ENCODE results near the gene DNAJC15. TPM values are rescaled to one million over a fixed set of nuclear protein-coding genes. Genes with fewer than 3 reads are reported as not detected.
"Not testable (repeated sequence)": the region's sequence is repeated elsewhere in the genome, so short reads cannot be mapped to it uniquely, and the experiment has no call there.

DNAJC15 gene
- total RNA-seq, 2 experiments from 2014 or later, result 14.5 to 16.8 TPM

- CTCF ChIA-PET, result interaction anchor here (1.8 kb wide), 1 partner anchor 10 kb away, joined by 6 read pairs; no protein-coding TSS in a partner anchor
- H3K4me3 Mint-ChIP-seq, result no peak overlapping the region
- no peak overlapping the region for H3K27ac Mint-ChIP-seq
- intact Hi-C loops (cut with micrococcal nuclease), result no loop called here
- H3K9me3 Mint-ChIP-seq, result peaks cover 5% of the 10 kb centered on the region
- peaks cover 34% of the 10 kb centered on the region for H3K4me1 Mint-ChIP-seq (ENCODE audit: low read depth)
- peaks cover 27% of the 10 kb centered on the region for H3K36me3 Mint-ChIP-seq (ENCODE audit: low read depth)
- no peaks in the 10 kb centered on the region for H3K27me3 Mint-ChIP-seq (ENCODE audit: low read depth)
- no peak for DNase-seq
These were observed 9.7 kb downstream of the DNAJC15 start for GRCh38 chr13:43033038-43033437.

GRCh38 chr13:43036351-43037250 lies 13.2 kb downstream of the DNAJC15 start:
- no peak overlapping the region for H3K27ac Mint-ChIP-seq
- no peaks in the 10 kb centered on the region for H3K27me3 Mint-ChIP-seq (ENCODE audit: low read depth)
- CTCF ChIA-PET, result interaction anchor here (1.4 kb wide), 1 partner anchor 67 kb away, joined by 3 read pairs; no protein-coding TSS in a partner anchor
- peaks cover 25% of the 10 kb centered on the region for H3K36me3 Mint-ChIP-seq (ENCODE audit: low read depth)
- H3K4me1 Mint-ChIP-seq (ENCODE audit: low read depth), result peaks cover 35% of the 10 kb centered on the region
- intact Hi-C loops (cut with micrococcal nuclease), result no loop called here
- peaks cover 5% of the 10 kb centered on the region for H3K9me3 Mint-ChIP-seq
- no peak overlapping the region for H3K4me3 Mint-ChIP-seq
- no peak for DNase-seq

DNA sequence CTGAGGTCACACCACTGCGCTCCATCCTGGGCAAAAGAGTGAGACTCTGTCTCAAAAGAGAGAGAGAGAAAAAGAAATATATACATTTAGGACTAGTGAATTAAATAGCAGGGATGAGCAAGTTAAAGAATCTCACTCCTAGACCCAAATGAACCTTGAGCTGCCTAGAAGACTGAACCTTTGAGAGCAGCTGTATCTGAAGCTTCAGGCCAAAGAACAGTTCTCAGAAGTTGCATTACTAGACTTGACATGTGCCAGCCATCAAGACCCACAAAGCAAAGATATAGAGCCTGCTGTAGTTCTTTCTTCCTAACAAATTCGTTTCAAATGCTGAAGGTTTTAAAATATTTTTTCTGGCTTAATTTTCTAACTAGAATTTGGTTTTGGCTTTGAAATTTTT lies 16.6 kb downstream of the DNAJC15 start:
- H3K27ac Mint-ChIP-seq, result no peak overlapping the region
- H3K4me1 Mint-ChIP-seq (ENCODE audit: low read depth), result peaks cover 53% of the 10 kb centered on the region
- H3K9me3 Mint-ChIP-seq, result no peaks in the 10 kb centered on the region
- no peak for DNase-seq
- H3K36me3 Mint-ChIP-seq (ENCODE audit: low read depth), result peaks cover 17% of the 10 kb centered on the region
- H3K4me3 Mint-ChIP-seq, result no peak overlapping the region
- intact Hi-C loops (cut with micrococcal nuclease), result loop anchor here (10.0 kb wide), 2 partner anchors 545 to 635 kb away; no protein-coding TSS in a partner anchor
- no peaks in the 10 kb centered on the region for H3K27me3 Mint-ChIP-seq (ENCODE audit: low read depth)
- CTCF ChIA-PET, result no interaction called here

- H3K4me3 Mint-ChIP-seq; H3K27ac Mint-ChIP-seq; H3K9me3 Mint-ChIP-seq; CTCF ChIA-PET; H3K27me3 Mint-ChIP-seq (ENCODE audit: low read depth); DNase-seq: not testable (repeated sequence)
- Mint-ChIP-seq H3K4me1 (ENCODE audit: low read depth) (peaks cover 57% of the 10 kb centered on the region), H3K36me3 (ENCODE audit: low read depth) (peaks cover 17% of the 10 kb centered on the region)
- intact Hi-C loops (cut with micrococcal nuclease), result loop anchor here (10.0 kb wide), 2 partner anchors 546 to 636 kb away; no protein-coding TSS in a partner anchor
These were observed 17.4 kb downstream of the DNAJC15 start for GRCh38 chr13:43040581-43041368.

DNA sequence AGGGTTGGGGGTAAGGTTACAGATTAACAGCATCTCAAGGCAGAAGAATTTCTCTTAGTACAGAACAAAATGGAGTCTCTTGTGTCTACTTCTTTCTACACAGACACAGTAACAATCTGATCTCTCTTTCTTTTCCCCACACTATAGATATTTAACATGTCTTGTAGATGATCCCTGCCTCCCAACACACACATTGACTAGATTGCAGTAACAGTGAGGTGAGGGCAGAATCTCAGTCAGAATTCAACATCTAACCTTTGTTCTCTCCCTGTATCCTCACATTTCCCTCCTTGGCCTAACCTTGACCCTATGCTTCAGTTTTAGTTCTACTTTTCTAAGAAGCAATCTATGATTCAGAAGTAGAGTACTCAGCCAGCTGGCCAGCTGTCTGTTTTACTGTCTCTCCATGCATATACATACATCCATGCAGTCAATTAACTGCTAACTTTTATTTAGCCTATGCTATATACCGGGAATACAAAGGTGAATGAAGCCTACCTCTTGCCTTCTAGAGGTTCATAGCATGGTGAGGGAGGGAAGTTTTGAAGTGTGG lies 18.1 kb downstream of the DNAJC15 start:
- no peaks in the 10 kb centered on the region for H3K27me3 Mint-ChIP-seq (ENCODE audit: low read depth)
- no peak overlapping the region for H3K27ac Mint-ChIP-seq
- peaks cover 64% of the 10 kb centered on the region for H3K4me1 Mint-ChIP-seq (ENCODE audit: low read depth)
- no peak overlapping the region for H3K4me3 Mint-ChIP-seq
- CTCF ChIA-PET, result interaction anchor here (0.6 kb wide), 1 partner anchor 79 kb away, joined by 4 read pairs; no protein-coding TSS in a partner anchor
- DNase-seq, result no peak
- no peaks in the 10 kb centered on the region for H3K9me3 Mint-ChIP-seq
- H3K36me3 Mint-ChIP-seq (ENCODE audit: low read depth), result peaks cover 17% of the 10 kb centered on the region
- intact Hi-C loops (cut with micrococcal nuclease), result loop anchor here (10.0 kb wide), 2 partner anchors 547 to 637 kb away; no protein-coding TSS in a partner anchor

- H3K4me3 Mint-ChIP-seq, result no peak overlapping the region
- H3K4me1 Mint-ChIP-seq (ENCODE audit: low read depth), result peaks cover 60% of the 10 kb centered on the region
- no peaks in the 10 kb centered on the region for H3K27me3 Mint-ChIP-seq (ENCODE audit: low read depth)
- intact Hi-C loops (cut with micrococcal nuclease), result loop anchor here (1.0 to 10.0 kb wide), 3 partner anchors 46 to 638 kb away; no protein-coding TSS in a partner anchor
- peaks cover 20% of the 10 kb centered on the region for H3K36me3 Mint-ChIP-seq (ENCODE audit: low read depth)
- peak; percentile 53 for DNase-seq
- CTCF ChIA-PET, result interaction anchor here (0.6 to 1.4 kb wide), 2 partner anchors 16 to 80 kb away, joined by 4 to 5 read pairs; no protein-coding TSS in a partner anchor
- no peak overlapping the region for H3K27ac Mint-ChIP-seq
- H3K9me3 Mint-ChIP-seq, result no peaks in the 10 kb centered on the region
These were observed 19.1 kb downstream of the DNAJC15 start for GRCh38 chr13:43042410-43042921.

GRCh38 chr13:43044720-43045301 lies 21.4 kb downstream of the DNAJC15 start:
- Mint-ChIP-seq H3K27ac (peak overlapping the region; percentile 68), H3K36me3 (ENCODE audit: low read depth) (peaks cover 18% of the 10 kb centered on the region), H3K27me3 (ENCODE audit: low read depth) (no peaks in the 10 kb centered on the region), H3K4me1 (ENCODE audit: low read depth) (peaks cover 65% of the 10 kb centered on the region), H3K9me3 (no peaks in the 10 kb centered on the region), H3K4me3 (no peak overlapping the region)
- CTCF ChIA-PET, result interaction anchor here (0.8 kb wide), 1 partner anchor 18 kb away, joined by 4 read pairs; no protein-coding TSS in a partner anchor
- intact Hi-C loops (cut with micrococcal nuclease), result loop anchor here (1.0 to 10.0 kb wide), 7 partner anchors 10 to 640 kb away; partner anchors contain the start of genes DNAJC15 and EPSTI1
- no peak for DNase-seq

- intact Hi-C loops (cut with micrococcal nuclease), result loop anchor here (1.0 to 10.0 kb wide), 7 partner anchors 10 to 641 kb away; partner anchors contain the start of genes DNAJC15 and EPSTI1
- Mint-ChIP-seq H3K4me1 (ENCODE audit: low read depth) (peaks cover 64% of the 10 kb centered on the region), H3K36me3 (ENCODE audit: low read depth) (peaks cover 14% of the 10 kb centered on the region), H3K27ac (peak overlapping the region; percentile 68)
- peak; percentile 73 for DNase-seq
- not testable (repeated sequence) for H3K27me3 Mint-ChIP-seq (ENCODE audit: low read depth); H3K9me3 Mint-ChIP-seq; H3K4me3 Mint-ChIP-seq
- CTCF ChIA-PET, result interaction anchor here (0.8 kb wide), 1 partner anchor 18 kb away, joined by 4 read pairs; no protein-coding TSS in a partner anchor
These were observed 22.0 kb downstream of the DNAJC15 start for GRCh38 chr13:43045302-43045773.

DNA sequence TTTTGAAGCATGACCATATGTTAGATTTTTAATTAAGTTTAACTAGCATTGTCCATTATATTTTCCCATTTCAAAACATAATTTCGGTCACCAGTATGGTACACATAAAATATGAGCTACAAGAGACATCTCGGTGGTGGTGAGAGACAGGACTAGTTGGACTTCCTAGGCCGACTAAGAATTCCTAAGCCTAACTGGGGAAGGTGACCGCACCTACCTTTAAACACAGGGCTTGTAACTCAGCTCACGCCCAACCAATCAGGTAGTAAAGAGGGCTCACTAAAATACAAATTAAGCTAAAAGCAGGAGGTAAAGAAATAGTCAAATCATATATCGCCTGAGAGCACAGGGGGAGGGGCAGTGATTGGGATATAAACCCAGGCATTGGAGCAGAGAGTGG lies 22.9 kb downstream of the DNAJC15 start:
- intact Hi-C loops (cut with micrococcal nuclease), result loop anchor here (10.0 kb wide), 2 partner anchors 551 to 641 kb away; no protein-coding TSS in a partner anchor
- H3K27me3 Mint-ChIP-seq (ENCODE audit: low read depth), result no peaks in the 10 kb centered on the region
- no peak overlapping the region for H3K27ac Mint-ChIP-seq

GRCh38 chr13:43054803-43055802 lies 31.7 kb downstream of the DNAJC15 start:
- peaks cover 33% of the 10 kb centered on the region for H3K4me1 Mint-ChIP-seq (ENCODE audit: low read depth)
- H3K9me3 Mint-ChIP-seq, result no peaks in the 10 kb centered on the region
- peak; percentile 38 for DNase-seq
- no peak overlapping the region for H3K4me3 Mint-ChIP-seq
- no peak overlapping the region for H3K27ac Mint-ChIP-seq
- intact Hi-C loops (cut with micrococcal nuclease), result loop anchor here (1.0 to 5.0 kb wide), 4 partner anchors 10 to 742 kb away; partner anchors contain the start of genes DNAJC15 and EPSTI1
- H3K27me3 Mint-ChIP-seq (ENCODE audit: low read depth), result no peaks in the 10 kb centered on the region
- peaks cover 11% of the 10 kb centered on the region for H3K36me3 Mint-ChIP-seq (ENCODE audit: low read depth)
- CTCF ChIA-PET, result interaction anchor here (0.6 to 0.9 kb wide), 2 partner anchors 85 to 212 kb away, joined by 3 to 4 read pairs; no protein-coding TSS in a partner anchor

More for the DNA sequence above, 22.9 kb downstream of the DNAJC15 start:
- H3K4me3 Mint-ChIP-seq, result no peak overlapping the region
- no peaks in the 10 kb centered on the region for H3K9me3 Mint-ChIP-seq
- CTCF ChIA-PET, result interaction anchor here (0.6 to 1.3 kb wide), 3 partner anchors 12 to 53 kb away, joined by 3 read pairs; no protein-coding TSS in a partner anchor
- H3K36me3 Mint-ChIP-seq (ENCODE audit: low read depth), result peaks cover 12% of the 10 kb centered on the region
- DNase-seq, result no peak
- peaks cover 58% of the 10 kb centered on the region for H3K4me1 Mint-ChIP-seq (ENCODE audit: low read depth)

All from activated naive CD4-positive, alpha-beta T cell treated with anti-CD3 and anti-CD28 coated beads for 36 hours (primary cell).